Measurements from ENCODE around the gene CATSPER3. TPM values are rescaled to one million over a fixed set of nuclear protein-coding genes. Genes with fewer than 3 reads are reported as not detected.

The CATSPER3 gene
- total RNA-seq, 1 experiment from 2014 or later = 0.50 TPM

DNA sequence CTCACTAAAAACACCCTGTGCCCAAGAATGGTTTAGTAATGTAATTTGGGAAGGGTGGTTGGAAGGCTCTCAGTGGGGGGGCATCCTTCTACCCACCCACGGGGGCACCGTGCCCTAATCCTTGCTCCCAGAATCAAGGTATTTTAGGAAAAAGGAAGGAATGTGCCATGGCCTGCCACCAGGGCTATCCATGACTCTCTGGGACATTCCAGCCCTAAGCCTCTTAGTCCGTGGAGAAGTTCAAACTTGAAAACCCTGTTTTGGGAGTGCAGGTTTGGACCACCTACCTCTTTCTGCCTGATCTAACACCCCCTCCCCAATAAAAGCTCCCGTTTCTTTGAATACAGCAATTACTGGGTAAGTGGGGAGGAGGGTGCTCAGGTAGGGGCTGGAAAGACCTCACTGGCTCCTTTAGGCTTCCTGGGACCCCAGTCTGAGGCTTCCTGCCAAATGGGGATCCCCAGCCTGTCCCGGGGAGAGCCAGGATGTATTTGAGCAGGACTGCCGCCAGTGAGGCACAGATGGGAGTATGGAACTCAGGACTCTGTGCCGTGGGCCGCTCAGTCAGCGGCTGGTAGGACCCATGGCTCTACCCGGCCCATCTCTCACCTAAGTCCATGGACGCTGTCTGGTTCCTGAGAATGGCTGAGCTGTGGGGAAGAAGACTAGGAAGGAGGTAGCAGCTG, 70.0 kb downstream of the CATSPER3 start:
- Histone ChIP-seq H3K4me2 (ENCODE audit: insufficient read depth, insufficient read length, low read length) (no peak overlapping the region), H3T11ph (ENCODE audit: low read length) (no peak overlapping the region), H3K9ac (ENCODE audit: extremely low read depth, insufficient read length, low read length) (no peak overlapping the region), H2AFZ (ENCODE audit: low read length) (no peak overlapping the region), H2BK15ac (ENCODE audit: low read depth, low read length) (no peak overlapping the region), H4K5ac (ENCODE audit: insufficient read length, low read depth, low read length) (no peak overlapping the region), H3K27ac (ENCODE audit: insufficient read length, low read depth, low read length) (no peak overlapping the region), H3K18ac (ENCODE audit: insufficient read length, low read depth, low read length) (no peak overlapping the region), H2BK12ac (ENCODE audit: insufficient read length, low read depth, low read length) (no peak overlapping the region), H3K56ac (ENCODE audit: insufficient read length, low read depth, low read length) (no peak overlapping the region), H3K9me3 (ENCODE audit: control insufficient read depth, low read depth, low read length) (no peaks in the 10 kb centered on the region), H3K23ac (ENCODE audit: insufficient read length, low read depth, low read length) (no peak overlapping the region), H3K4me1 (ENCODE audit: insufficient read depth, low read length) (no peaks in the 10 kb centered on the region), H3K79me2 (ENCODE audit: insufficient read depth, low read length) (no peaks in the 10 kb centered on the region), H3K27me3 (ENCODE audit: insufficient read depth, low read length) (peaks cover 91% of the 10 kb centered on the region), H4K91ac (ENCODE audit: insufficient read length, low read depth, low read length) (no peak overlapping the region), H2AK5ac (ENCODE audit: insufficient read length, low read length) (no peak overlapping the region), H2BK5ac (ENCODE audit: insufficient read length, low read length) (no peak overlapping the region), H2BK20ac (ENCODE audit: low read depth, low read length, poor library complexity, severe bottlenecking) (no peak overlapping the region), H3K14ac (ENCODE audit: insufficient read depth, low read length) (no peak overlapping the region), H3K23me2 (ENCODE audit: insufficient read length, low read depth, low read length, poor library complexity, severe bottlenecking) (peaks cover 12% of the 10 kb centered on the region), H4K8ac (replicated peaks; ENCODE audit: insufficient read length, low read depth, low read length) (no peak overlapping the region), H3K79me1 (ENCODE audit: insufficient read depth, low read depth, low read length, poor library complexity, severe bottlenecking) (no peaks in the 10 kb centered on the region), H3K4ac (ENCODE audit: low read depth, low read length) (no peak overlapping the region), H4K20me1 (ENCODE audit: control insufficient read depth, insufficient read depth, insufficient read length) (no peaks in the 10 kb centered on the region), H2BK120ac (ENCODE audit: low read depth, low read length, poor library complexity, severe bottlenecking) (no peak overlapping the region)
- H3K4me1 Mint-ChIP-seq = peaks cover 11 to 19% of the 10 kb centered on the region in 2 experiments
- no peak overlapping the region for H3K27ac Mint-ChIP-seq
- WGBS (ENCODE audit: extremely low coverage, insufficient read length, low lambda C conversion rate) = no CpG with 5 or more reads among the region's 11 CpGs
- H3K27me3 Mint-ChIP-seq (ENCODE audit: low read depth) = peaks cover 92% of the 10 kb centered on the region
- TF ChIP-seq CTCF (conservative IDR thresholded peaks at IDR 0.05) = 0 out of 3 replicates have a peak, but pooled peaks have one; percentile 14
- no peaks in the 10 kb centered on the region; a peak in 1 of 7 replicates for H3K36me3 Mint-ChIP-seq (ENCODE audit: insufficient read depth in 1 of 3, low read depth in 3 of 3)
- no peak overlapping the region for H3K4me3 Mint-ChIP-seq
- peaks cover 0 to 5% of the 10 kb centered on the region in 2 experiments; a peak in 3 of 5 replicates for H3K9me3 Mint-ChIP-seq
- DNase-seq = no peak

Measured in H9 (cell line).